Hematopoietic multipotent progenitor cell treated with erythropoietin and hydrocortisone succinate and interleukin-3 and kit ligand, for 6 days (in vitro differentiated cells): ENCODE data around the gene SRGAP2C.
"Not testable (repeated sequence)": the region's sequence is repeated elsewhere in the genome, so short reads cannot be mapped to it uniquely, and the experiment has no call there.

Experiments used
- DNase-seq: peaks from one replicate; pipeline ENCODE4 v3.0.0-alpha.2; 2015

The SRGAP2C gene

DNA sequence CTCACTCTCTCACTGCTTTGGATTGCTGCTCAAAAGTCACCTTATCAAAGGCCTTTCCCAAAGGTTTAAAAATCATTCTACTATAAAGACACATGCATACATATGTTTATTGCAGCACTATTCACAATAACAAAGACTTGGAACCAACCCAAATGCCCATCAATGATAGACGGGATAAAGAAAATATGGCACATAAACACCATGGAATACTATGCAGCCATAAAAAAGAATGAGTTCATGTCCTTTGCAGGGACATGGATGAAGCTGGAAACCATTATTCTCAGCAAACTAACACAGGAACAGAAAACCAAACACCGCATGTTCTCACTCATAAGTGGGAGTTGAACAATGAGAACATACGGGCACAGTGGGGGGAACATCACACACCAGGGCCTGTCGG lies 45.9 kb downstream of the SRGAP2C start:
- not testable (repeated sequence) for DNase-seq

DNA sequence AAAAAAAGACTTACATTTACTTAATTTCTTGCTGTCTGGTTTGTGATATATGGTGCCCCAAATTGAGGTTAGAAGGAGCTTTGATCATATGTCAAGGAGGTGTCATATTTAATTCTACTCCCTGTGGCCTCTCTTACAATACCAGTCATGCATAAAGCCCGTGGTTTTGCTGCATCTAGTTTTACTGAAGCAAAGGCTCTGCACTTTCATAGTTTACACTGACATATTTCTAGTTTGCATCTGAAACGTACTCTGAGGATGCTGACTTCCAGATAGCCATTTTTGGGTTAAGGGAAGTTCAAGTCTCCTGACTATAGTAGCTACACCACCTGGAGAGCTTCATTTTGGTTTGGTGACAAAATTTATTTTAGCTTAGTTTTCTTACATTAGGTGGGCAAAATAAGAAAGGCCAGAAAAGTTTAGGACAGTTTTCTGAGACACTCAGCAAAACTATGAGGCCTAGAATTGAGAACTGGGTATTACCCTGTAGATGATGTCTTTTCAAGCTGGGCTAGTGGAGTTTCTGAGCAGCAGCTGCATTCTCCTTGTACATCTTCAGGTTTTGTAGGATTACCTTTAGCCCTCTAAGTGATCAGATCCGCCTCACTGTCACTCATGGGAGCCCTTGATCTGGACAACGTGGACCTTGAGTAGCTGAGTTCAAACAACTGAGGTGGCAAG lies 47.8 kb downstream of the SRGAP2C start:
- DNase-seq = not testable (repeated sequence)

DNA sequence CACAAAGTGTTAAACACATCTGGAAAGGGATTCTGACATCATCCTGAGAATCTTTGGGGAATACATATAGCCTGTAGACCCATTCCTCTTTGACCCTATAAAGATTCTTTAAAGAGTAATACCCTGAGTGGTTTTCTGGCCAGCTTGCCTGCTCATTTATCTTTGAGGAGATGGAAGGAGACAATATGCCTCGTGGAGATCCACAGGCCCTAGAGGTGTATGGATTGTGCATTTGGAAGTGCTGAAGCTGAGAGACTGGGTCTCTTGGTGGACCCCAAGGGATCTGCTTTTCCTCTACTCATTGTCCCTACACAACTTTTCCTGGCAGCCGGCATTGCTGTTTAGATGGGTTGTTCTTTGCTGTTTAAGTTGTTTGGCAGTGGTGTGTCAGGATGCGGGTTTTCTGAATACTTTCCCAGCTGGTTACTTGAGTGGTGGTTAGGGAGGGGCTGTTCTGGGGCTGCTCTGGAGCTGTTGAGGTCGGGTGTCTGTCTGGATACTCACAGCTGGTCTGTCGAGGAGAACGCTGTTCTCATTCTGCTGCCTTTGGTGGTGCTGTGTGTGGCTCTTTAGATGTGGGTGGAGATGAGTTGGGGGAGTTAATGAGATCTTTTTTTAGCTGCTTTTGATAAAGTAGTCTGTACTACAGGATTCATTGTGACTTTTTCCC lies 49.5 kb downstream of the SRGAP2C start:
- not testable (repeated sequence) for DNase-seq

DNA sequence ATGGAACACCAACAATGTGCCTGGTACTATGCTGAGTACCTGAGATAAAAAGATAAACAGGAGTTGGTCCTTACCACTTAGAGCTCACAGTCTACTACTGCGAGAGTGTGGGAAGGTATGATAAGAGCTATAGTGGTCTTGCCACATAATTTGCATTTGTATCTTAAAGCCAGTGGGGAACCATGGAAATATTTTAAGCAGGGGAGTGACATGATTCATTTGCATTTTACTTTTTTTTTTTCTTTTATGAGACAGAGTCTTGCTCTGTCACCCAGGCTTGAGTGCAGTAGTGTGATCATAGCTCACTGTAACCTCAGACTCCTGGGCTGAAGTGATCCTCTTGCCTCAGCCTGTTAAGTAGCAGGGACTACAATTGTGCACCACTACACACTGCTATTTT lies 53.6 kb downstream of the SRGAP2C start:
- not testable (repeated sequence) for DNase-seq

DNA sequence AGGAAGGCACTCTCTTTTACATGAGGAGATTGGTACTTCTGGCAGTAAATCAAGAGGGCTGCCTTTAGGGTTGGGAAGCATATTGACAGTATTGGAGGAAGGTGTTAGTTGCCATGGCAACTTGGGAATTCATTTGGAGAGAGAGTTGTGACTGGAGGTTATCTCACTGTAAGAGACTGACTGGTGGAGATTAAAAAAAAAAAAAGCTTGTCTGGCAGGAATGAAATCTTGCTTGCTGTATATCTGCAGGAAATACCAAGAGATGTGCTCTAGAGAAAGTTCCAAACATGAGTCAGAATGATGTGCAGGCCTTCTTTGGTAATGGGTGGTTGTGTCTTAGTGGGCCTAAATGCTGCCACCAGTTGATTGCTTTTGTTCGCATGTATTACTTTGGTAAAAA lies 59.1 kb downstream of the SRGAP2C start:
- DNase-seq = not testable (repeated sequence)

DNA sequence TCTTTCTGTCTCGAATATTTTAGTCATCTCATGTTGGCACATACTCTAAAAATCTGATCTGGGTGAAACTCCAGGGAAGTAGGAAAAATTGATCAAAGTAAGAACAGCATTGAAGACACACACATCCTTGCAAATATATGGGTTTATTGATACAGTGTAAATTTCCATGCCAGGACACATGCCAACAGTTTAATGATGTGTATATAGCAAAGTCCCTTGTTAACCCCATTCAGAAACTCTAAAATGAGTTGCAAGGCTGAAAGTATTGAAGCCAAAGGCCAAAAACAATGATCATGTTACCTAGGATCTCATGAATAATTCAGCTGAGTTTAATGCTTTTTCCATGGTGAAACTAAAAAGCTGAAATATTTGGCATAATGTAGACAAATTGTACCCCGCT lies 61.6 kb downstream of the SRGAP2C start:
- DNase-seq = not testable (repeated sequence)

DNA sequence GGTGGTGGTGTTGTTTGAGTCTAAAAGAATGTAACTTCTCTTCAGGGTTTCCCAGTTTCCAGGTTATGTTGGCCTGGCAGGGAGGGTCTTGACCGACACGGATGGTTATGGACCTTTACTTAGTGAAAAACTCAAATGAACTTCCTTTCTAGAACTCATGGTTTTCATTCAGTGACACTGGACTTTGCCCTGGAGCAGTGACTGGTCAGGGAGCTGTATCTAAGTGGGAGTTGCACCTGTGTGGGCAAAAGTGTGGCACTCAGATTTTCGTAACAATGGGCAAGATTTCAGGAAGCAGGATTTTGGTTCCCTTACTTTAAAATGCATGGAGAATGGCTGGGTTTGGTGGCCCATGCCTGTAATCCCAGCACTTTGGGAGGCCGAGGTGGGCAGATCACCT lies 67.9 kb downstream of the SRGAP2C start:
- DNase-seq = not testable (repeated sequence)

DNA sequence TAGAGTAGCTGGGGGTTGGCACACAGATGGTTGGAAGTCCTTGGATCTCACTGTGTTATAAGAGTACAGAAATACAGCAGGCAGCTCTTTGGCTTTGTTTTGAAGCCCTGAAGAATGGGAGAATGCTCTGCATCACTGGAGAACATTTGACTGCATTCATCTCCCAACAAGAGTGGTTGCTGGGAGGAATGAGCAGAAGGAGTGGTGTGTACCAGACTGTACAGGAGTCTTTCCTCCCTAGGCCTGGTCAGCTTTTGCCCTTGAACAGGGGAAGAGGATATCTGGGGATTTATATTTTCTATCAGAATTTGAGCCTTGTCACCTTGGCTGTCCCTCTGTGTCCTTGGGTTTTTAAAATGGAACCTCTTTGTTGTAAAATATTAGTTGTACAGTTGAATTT lies 69.8 kb downstream of the SRGAP2C start:
- DNase-seq = not testable (repeated sequence)

DNA sequence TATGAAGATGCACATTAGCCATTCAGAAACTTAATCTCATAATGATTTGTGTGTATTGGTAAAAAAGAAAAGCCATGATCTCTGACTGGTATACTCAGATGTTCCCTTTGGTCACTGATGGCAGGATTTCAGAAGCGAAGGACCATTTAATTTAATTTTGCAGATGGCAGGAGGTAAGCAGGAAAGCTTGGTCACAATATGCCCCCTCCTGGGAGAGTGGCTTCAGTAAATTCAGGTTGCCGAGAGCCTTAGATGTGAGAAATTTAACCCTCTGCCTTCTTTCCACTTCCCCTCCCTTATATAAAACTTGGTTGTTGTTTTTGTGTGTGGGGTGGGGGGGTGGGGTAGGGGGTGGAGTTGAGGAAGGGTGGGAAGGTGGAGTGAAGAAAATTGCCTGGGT lies 72.9 kb downstream of the SRGAP2C start:
- not testable (repeated sequence) for DNase-seq

DNA sequence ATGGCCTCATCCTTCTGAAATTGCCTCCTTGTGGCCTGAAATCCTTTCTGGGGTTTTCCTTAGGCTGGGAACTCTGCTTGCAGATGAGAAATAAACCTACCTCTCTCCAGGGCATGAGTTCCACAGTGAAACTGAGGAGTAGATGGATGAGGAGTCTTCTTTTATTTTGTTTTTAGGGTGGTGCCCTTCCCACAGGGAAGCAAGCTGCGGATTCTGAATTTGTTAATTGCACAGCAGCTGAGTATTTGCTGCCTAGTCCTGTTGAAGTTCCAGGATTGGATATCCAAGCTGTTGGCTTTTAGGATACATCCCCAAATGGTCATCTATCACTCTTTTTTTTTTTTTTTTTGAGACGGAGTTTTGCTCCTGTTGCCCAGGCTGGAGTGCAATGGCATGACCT lies 73.4 kb downstream of the SRGAP2C start:
- DNase-seq = not testable (repeated sequence)

DNA sequence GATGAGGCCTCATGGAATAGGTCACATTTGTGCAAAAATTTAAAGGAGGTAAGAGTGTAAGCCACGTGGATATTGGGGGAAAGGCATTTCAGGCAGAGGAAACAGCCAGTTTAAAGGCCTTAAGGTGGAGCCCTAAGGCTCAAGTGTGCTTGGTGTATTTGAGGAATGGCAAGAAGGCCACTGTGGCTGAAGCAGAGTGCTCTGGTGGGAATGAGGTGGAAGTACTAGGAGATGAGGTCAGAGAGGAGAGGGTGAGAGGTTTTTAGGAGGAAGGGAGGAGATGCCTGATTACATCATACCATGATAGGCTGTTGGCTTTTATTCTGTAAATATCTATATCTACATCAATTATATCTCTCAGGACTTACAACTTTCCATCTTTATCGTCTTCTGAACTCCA lies 75.4 kb downstream of the SRGAP2C start:
- not testable (repeated sequence) for DNase-seq

DNA sequence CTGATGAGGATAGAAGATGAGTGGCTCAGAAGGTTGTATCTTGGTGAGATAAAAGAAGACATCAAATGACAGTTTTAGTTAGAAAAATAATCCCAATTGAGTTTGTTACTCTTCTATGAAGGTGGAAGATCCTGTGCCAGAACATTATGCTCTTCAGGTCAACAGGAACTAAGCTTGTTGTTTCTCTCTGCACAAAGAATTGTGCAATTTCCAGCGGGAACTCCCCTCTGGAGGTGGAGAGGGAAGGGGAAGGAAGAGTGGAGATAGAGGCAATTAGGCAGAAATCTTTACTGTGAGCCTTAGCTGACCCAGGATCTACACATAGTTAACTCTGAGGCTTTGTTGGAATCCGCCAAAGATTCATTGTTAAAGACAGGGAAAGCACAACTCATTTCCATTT lies 77.4 kb downstream of the SRGAP2C start:
- not testable (repeated sequence) for DNase-seq

DNA sequence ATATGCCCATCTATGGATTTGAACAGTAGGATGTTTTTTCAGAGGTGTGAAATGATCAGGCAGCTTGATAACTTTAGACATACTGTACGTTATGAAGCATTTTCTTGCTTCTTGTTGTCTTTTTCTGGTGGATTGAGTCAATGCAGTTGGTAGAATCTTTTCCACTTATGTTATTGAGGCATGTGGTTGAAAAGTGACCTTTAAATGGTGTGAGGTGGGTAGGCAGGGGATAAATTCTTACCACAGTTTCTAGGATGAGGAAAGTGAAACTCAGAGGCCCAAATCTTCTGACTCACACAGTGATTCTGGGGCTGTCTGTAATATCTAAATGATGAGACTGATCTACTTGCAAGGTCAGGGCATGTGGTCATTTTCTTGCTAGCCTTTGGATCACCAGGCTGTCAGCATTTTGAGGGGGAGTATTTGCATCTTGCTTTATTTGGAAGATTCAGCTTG lies 79.0 kb downstream of the SRGAP2C start:
- DNase-seq = not testable (repeated sequence)

DNA sequence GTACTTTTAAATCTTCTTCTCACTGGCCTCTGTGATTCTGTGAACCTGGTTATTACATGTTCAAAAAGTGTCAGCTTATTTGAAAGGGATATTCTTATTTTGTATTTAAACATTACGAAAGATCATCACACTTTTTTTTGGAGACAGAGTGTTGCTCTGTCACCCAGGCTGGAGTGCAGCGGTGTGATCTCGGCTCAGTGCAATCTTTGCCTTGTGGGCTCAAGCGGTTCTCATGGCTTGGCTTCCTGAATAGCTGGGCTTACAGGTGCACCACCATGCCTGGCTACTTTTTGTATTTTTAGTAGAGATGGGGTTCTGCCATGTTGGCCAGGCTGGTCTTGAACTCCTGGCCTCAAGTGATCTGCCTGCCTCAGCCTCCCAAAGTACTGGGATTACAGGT lies 82.3 kb downstream of the SRGAP2C start:
- DNase-seq = not testable (repeated sequence)

DNA sequence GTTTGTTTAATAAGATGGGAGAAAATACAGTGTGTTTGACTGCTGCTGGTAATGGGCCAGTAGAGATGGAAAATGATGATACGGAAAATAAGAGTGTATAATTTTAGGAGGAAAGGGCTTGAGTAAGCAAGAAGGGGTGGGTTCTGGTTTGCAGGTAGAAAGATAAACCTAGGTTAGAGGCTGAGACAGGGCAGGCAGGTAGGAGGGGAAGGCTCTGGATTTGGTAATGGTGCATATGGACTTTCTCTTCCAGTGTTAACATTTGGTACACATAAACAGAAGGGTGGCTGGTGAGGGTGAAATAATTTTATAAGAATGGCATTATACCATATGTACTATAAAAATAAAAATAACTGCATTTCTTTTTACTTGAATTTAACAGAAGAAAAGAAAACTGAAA lies 84.5 kb downstream of the SRGAP2C start:
- DNase-seq = not testable (repeated sequence)

DNA sequence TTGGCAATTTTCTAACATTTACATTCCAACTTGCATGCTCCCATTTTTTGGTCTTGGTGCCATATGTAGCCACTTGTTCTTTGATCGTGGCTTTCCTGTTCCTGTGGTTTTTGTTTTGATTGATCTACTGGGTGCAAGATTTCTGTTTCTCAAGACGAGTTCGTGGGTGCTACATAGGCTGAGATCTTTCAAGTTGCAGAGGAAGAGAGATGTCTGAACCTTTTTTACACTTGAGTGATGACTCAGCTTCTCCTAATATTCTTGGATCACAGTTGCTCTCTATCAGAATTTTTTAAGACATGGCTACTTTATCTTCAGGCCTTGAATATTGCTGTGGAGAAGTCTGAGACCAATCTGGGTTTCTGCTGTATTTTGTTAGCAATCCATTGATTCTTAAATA lies 85.2 kb downstream of the SRGAP2C start:
- not testable (repeated sequence) for DNase-seq

DNA sequence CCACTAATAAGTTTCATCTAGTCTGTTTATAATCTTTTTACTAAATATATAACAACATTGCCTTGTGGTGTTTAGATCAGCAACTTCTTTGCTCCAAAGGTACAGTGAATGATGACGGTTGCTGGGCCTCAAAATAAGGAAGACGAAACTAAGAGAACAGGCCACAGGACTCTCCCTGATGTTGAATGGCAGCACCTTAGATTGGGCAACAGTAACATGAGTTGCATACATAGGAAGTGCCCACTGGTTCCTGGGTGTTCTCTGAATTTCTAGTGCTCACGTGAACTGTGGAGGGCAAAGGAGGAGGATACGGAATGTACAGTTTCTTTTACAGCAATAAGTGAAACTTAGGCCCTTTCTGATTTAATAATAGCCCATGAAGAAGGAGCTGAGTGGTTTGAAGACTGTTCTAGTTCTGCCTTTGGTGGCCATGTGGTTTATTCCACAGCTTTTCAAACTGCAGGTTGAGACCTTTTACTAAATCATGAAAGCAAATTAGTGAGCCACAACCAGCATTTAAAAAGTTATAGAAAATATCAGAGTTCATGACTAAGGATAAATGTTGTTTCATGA lies 86.5 kb downstream of the SRGAP2C start:
- not testable (repeated sequence) for DNase-seq

DNA sequence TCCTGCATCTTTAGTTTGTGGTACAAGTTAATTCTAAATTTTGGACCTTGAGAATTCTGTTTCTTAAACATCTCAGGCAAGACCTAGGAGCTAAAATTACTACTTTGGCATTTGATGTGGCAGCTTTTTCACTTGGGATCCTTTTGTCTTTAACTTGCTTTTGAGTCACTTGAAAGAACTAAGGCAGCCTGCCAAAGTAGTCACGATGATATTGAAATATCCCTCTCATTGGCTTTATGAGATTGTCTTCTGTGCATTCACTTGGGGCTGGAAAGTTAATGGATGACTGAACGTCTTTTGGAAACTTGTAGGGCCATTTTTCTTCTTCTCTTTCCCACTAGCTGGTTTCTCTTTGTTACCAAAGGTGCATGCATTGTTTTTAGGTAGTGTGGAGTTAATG lies 90.7 kb downstream of the SRGAP2C start:
- DNase-seq = not testable (repeated sequence)

DNA sequence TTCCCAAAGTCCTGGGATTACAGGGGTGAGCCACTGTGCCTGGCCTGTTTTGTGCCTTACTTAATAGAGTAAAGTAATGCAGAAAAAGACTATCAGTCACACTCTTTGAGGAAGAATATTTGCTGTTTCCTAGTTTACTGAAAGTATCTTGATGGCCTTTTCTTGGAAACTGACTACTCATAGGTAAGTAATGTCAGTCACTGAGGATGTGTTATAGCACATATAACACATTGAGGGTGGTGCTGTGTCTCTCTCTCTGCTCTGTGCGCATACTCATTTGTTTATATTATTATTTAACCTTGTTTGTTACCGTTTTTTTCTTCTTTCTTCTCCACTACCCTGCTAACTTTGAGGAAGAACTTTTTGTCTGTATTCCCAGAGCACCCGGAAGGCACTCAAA lies 93.4 kb downstream of the SRGAP2C start:
- DNase-seq = not testable (repeated sequence)

DNA sequence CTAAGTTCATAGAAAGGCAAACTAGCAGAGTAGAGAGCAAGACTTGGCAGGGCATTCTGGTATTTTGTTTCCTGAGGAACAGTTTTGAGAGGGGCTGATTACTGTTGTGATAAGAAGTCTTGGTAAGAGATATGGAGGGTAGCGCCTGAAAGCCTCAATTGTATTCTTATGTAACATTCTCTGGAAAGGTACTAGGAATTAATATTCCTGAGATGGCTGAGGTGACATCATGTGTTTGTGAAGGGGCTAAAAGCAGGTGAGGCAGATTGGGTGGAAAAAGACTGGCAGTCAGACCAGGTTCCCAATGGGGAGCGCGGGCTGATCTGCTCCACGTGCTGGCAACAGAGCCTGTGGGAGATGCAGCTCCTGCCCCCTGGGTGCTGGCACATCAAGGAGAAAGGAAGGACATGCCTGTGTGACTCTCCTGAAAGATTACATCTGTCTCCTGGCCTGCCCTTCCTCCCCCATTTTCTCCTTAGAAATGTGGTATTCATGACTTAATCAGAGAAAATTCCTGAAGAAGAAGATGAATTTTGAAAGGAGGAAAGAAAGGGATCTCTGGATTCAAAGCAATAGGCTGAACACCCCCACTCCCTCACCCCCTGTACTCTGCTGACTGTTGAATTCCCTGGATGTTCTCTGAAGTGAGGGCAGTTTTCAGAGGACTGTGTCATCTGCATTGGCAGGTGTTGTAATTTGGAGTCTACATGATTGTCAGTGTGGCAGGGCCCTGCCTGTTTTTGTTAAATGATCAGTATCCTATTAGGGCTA lies 94.2 kb downstream of the SRGAP2C start:
- DNase-seq = not testable (repeated sequence)

DNA sequence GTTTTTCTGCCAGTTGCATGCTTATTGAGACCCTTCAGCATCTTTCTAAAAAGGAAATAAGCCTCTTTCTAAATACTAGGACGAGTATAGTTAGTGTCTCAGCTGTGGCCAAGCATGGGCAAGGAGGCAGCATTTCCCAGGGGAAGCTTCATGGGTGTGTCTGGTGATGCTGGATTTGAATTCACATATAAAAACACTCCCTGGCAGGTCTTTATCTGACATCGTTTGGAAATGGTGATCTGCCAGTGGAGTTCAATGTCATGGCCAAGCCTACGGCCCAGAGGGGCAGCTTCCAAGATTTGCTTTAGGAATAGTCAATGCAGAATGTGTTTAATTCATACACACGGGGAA lies 94.7 kb downstream of the SRGAP2C start:
- DNase-seq = not testable (repeated sequence)

DNA sequence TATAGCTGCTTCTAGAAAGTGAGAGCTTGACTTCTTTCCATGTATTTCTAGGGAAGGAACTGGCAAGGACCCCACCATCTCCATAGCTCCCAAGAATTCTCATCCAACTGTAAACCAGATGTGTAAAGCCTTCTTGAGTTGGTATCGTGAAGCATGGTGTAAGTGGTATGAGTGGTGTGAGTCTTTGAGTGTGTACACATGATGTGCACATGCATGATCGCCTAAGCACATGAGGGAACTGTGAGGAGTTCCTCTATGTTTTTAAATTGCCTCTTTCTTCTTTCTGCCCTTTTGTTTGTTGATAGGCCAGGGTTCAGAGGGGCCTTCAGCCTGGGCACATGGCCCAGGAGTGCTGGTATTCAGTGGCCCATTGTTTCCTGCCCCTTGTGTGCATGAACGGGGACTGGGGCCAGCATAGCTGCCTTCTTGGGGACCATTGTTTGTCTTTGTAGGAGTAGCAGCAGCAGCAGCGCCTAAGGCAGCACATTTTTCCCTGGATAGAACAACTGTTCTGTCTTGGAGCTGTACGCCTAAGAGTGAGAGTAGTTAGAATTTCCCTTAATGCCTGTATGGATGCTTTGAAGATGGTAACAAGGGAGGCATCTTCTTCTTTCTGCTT lies 96.0 kb downstream of the SRGAP2C start:
- not testable (repeated sequence) for DNase-seq

DNA sequence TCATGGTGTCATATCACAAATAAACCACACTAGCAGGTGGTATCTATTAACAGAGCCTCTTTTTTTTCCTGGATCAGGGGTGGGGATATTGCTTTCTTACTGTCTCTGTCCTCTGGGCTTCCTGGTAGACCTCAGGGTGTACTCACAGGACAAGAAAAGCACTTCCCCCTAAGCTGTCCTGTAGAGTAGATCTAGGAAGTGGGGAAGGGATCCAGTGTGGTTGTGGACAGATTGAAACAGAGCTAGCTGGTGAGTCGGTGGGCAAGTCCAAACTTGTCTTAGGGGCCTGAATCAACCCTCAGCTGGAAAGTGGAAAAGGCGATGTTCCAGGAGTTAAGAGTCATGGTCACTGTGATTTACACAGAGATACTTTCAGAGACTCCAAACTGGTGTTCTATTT lies 96.7 kb downstream of the SRGAP2C start:
- not testable (repeated sequence) for DNase-seq
